ENCODE data around the gene PDLIM4.

PDLIM4 gene

DNA sequence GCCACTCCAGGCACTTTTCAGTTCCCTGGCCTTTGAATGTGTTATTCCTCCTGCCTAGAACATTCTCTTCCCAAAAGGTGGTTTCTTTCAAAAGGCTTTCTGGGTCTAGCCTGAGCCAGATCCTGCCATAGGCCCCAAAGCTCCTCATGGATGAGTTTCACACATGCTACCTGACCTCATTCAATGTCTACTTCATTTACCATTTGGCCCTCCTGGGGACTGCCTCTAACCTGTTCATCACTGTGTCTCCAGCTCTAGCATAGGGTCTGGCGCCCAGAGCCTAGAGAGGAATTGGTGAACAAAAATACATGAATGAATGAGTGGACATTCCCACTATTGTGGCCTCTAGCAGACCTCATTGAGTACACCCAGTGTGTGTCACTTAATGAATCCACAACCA, 24.4 kb upstream of the PDLIM4 start:
- no peak for TF ChIP-seq CTCF (IDR thresholded peaks at IDR 0.05; ENCODE audit: insufficient read depth, low read depth, low read length, missing control alignments)
- DNase-seq (ENCODE audit: low read depth), result no peak

DNA sequence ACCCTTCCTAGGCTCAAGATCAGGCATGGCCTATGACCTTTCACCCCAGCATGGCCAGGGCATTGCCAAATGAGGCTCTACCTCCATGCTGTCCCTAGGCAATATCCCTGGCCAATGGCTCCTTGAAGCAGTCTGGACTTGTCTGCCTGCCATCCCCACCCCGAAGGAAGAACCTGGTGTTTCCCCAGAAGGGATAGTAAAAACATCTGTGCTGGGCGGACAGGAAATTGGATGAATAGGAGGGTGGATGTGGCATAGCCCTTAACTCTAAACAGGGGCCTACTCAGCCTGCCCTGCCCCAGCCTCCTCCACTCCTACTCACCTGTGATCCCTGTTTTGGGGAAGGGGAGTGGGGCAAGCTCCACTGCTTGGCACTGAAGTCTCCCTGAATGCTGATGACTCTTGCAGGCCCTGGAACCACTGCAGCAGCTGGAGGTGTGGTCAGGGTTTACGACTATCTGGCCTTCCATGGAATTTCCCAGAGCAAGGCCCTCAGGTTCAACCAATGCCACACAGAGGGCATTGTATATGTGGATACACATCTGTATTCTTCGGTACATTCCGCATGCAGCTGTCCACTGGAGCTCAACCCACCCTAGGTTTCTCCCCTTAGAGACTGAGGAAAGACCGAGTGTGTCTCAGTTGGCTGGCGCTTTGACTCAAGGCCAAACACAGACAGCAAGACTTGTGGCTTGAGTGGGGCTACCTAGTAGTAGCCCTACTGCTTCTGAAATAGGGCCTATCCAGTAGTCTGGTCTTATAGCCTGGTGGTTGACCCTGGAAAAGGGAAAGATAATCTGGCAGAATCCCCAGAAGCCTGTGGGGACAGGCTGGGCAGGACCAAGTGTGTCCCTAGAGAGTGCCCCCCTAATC, 23.4 kb upstream of the PDLIM4 start:
- no peak for DNase-seq (ENCODE audit: low read depth)
- no peak for TF ChIP-seq CTCF (IDR thresholded peaks at IDR 0.05; ENCODE audit: insufficient read depth, low read depth, low read length, missing control alignments)
- no peak overlapping the region for H3K4me3 ChIP-seq (ENCODE audit: low read depth, low read length)

More for the DNA sequence above, 24.4 kb upstream of the PDLIM4 start:
- H3K4me3 ChIP-seq (ENCODE audit: low read depth, low read length), result no peak overlapping the region

DNA sequence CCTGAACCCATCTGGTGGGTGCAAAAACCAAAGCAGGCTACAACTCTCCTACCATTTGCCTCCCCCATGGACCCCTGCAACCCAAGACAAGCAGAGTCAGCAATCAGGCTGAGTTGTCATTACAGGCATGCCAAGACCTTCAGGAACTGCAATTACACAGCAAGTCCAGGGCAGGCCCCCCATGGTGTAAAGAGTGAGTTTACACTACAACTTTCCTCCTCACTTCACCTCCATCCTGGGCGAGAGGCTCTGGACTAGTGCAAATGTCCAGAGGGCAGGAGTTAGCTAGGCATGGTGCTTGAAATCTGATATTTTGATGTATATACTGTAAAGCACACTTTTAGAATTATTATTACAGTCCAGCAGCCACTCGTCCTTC, 22.8 kb upstream of the PDLIM4 start:
- no peak for TF ChIP-seq CTCF (IDR thresholded peaks at IDR 0.05; ENCODE audit: insufficient read depth, low read depth, low read length, missing control alignments)
- DNase-seq (ENCODE audit: low read depth), result no peak
- no peak overlapping the region for H3K4me3 ChIP-seq (ENCODE audit: low read depth, low read length)

- TF ChIP-seq CTCF (IDR thresholded peaks at IDR 0.05; ENCODE audit: insufficient read depth, low read depth, low read length, missing control alignments), result no peak
- DNase-seq (ENCODE audit: low read depth), result no peak
- H3K4me3 ChIP-seq (ENCODE audit: low read depth, low read length), result no peak overlapping the region
Measured at GRCh38 chr5:132235340-132235739, 22.2 kb upstream of the PDLIM4 start.

DNA sequence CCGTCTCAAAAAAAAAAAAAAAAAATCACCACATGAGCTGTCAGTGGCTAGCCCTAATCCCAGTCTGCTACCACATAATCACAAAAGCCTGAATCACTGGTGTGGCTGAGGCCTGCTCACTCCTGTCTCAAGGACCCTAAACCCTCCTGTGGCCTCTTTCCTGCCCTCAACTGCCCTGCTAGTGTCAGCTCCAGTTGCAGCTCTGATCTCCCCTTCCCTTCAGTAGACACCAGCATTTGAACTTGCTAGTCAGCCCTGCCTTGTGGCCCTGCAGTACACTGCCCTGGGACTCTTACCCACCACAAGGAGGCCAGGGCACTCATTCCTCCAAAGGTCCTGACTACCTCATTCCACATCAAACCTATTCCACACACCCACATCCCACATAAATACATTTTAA, 20.4 kb upstream of the PDLIM4 start:
- H3K4me3 ChIP-seq (ENCODE audit: low read depth, low read length), result no peak overlapping the region
- TF ChIP-seq CTCF (IDR thresholded peaks at IDR 0.05; ENCODE audit: insufficient read depth, low read depth, low read length, missing control alignments), result no peak
- no peak for DNase-seq (ENCODE audit: low read depth)

DNA sequence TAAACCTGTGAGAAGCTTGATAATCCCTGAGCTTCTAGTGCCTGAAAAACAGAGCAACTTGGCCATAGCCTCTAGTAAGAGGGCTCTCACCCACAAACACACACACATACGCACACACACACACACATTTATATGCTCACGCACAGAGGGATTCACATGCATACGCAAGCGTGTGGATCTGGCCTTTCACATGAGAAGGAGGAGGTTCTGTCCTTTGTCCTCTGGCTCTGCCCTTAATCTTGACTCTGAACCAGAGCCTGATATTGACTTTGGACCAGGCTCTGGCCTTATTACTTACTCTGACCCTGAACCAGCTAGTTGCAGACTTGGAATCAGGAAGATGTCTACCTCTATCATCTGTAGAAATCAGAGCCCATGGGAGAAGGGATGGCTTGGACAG, 19.8 kb upstream of the PDLIM4 start:
- no peak overlapping the region for H3K4me3 ChIP-seq (ENCODE audit: low read depth, low read length)
- no peak for TF ChIP-seq CTCF (IDR thresholded peaks at IDR 0.05; ENCODE audit: insufficient read depth, low read depth, low read length, missing control alignments)
- no peak for DNase-seq (ENCODE audit: low read depth)

Measured in GM12865 (cell line).